Middle frontal gyrus (tissue), 1 donor: ENCODE measurements around the gene UTP4.
"Not testable (repeated sequence)": the region's sequence is repeated elsewhere in the genome, so short reads cannot be mapped to it uniquely, and the experiment has no call there.

Experiments
- DNase-seq: peaks from one replicate; pipeline ENCODE4 v3.0.0-alpha.2; 2015; ENCODE audit warnings: low spot score; ENCODE audit errors: extremely low spot score

The UTP4 gene

DNA sequence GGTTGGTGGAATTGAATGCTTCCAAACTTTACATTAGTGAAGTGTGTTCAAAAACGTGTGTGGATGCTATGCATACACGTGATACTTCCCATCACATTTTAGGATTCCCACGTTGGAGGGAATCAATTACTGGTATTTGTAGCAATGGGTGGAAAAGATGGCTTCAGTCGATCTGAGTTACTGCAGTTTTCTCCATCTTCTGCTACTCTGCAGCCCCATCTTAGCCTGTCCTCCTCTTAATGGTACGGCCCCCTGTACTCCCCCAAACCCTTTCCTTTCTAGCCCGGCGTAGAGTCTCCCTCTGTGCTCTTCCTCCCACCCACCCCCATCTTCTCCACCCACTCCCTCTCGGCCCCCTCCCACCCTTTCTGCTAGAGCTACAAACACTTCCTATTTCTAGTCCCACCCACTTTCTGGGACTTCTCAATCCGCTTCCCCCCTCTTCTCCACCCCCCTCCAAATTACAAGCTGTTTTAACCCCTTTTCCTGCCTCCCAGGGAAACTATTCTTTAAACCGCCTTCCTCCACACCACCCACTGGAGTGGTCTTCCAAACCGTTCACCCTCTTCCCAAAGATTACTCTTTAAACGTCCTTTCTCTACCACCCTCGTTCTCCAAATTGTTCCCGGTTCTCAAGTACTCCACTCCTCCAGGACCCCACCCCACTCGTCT is 1.1 kb upstream of the UTP4 start:
- DNase-seq, result no peak

GRCh38 chr16:69131839-69132423 is 518 bp upstream of the UTP4 start:
- no peak for DNase-seq

- DNase-seq, result no peak
Observed at GRCh38 chr16:69133373-69133954, 1.0 kb downstream of the UTP4 start.

DNA sequence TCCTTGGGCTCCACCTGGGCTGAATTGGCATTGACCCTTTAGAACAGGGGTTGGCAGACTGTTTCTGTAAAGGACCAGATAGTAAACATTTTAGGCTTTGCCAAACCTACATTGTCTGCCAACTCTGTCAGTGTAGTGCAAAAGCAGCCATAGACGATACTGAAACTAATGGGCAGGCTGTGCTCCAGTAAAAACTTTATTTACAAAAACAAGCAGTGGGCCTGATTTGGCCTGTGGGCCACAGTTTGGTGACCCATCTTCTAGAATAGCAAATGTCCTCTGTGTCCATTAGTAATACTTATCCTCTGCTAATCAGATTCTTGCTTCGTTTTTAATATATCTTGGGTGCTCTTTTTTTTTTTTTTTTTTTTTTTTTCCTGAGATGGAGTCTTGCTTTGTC is 6.2 kb downstream of the UTP4 start:
- DNase-seq, result no peak

- DNase-seq, result not testable (repeated sequence)
Observed at GRCh38 chr16:69139464-69139863, 7.0 kb downstream of the UTP4 start.

DNA sequence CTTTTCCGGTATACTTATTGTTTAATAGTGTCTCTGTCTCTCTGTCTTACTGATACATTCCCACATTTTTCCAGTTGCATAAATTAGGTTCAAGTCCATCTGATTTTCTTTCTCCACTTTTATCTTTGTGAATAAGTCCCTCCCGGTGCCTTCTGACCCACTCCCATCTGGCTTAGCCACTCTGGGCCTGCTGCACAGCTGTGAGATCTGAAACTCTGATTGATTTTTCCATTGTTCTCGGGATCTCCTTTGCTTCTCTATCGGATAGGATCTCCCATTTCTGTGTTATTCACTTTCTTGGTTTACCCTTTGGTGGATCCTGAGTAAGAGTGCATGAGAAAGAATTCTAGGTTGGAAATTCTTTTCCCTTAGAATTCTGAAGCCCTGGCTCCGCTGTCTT is 8.6 kb downstream of the UTP4 start:
- no peak for DNase-seq

- no peak for DNase-seq
Observed at GRCh38 chr16:69141936-69142335, 9.5 kb downstream of the UTP4 start.

DNA sequence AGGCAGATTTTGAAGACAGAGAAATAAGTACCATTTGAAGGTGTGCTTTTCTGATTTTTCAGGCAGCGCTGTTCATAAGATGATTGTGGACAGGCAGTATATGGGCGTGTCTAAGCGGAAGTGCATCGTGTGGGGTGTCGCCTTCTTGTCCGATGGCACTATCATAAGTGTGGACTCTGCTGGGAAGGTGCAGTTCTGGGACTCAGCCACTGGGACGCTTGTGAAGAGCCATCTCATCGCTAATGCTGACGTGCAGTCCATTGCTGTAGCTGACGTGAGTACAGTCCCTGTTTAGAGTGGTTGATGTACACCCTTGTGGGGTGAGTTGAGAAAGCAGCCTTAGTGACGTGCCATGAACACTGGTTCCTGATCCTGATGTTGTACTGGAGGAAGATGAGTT is 10.7 kb downstream of the UTP4 start:
- no peak for DNase-seq

DNA sequence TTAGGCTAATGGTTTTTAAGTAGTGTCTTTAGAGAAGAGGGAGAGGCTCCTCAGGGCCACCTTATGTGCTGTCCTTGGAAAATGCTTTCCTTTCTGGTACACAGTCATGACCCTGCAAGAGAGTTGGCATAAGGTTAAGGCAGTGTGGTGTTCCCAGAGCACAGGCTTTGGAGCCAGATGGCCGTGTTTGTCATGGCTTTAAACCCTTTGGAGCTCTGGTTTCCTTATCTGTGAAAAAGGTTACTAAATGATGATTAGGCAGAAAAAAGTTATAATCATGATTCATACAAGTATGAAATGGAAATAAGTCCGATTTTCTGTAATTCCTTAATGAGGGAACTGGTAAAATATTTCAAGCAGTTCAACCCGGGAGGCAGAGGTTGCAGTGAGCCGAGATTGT is 13.2 kb downstream of the UTP4 start:
- no peak for DNase-seq

- not testable (repeated sequence) for DNase-seq
Observed at GRCh38 chr16:69149621-69150020, 17.2 kb downstream of the UTP4 start.

- DNase-seq, result peak; percentile 73
Observed at GRCh38 chr16:69150146-69150865, 17.9 kb downstream of the UTP4 start.

DNA sequence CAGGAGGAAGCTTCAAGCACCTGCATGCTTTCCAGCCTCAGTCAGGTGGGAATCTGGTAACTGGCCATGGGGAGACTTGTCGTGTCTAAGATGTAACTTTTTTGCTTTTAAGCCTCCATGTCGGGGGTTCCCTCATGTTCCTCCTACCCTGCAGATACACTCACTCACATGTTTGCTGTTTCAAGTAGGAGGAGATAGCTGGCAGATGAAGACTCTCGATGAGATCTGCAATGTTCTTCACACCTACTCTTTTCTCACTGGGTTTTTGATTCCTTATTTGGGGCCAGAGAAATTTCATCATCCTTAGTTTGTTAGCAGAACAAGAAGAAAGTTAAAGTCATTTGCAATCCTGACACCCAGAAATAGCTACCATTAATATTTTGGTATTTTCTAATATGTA is 24.7 kb downstream of the UTP4 start:
- DNase-seq, result no peak

DNA sequence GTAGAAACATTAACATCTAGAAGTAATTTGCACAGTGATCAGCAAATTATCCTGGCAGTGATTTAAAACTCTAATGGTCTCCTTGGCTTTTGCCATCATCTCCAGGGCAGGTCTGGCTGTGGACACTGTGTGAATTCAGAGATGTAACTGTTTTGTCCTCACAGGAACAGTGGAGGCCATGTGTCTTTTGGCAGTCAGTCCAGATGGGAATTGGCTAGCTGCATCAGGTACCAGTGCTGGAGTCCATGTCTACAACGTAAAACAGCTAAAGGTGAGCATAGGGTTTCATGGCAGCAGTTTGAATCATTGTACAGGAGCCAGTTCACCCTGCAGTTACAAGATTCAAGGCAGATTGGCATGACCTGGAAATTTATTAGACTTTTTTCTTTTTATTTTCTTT is 27.7 kb downstream of the UTP4 start:
- no peak for DNase-seq

DNA sequence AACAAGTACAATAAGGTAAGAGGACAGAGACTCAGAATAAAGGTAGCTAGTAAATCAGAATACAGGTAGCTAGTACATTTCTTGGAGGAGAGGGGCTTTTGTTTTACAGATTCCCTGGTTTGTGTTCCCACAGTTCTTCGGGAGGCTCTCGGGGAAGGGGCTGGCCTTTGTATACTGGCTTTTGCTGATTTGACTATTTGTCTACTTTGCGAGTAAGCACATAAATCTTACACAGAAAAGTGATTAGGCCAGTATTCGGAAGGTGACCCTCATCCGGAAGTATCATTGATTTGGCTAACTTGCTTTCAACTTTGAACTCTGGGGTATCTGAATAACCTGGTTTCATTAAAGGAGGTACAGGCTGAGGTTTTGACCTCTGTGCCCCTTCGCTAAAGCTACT is 33.1 kb downstream of the UTP4 start:
- DNase-seq, result no peak

DNA sequence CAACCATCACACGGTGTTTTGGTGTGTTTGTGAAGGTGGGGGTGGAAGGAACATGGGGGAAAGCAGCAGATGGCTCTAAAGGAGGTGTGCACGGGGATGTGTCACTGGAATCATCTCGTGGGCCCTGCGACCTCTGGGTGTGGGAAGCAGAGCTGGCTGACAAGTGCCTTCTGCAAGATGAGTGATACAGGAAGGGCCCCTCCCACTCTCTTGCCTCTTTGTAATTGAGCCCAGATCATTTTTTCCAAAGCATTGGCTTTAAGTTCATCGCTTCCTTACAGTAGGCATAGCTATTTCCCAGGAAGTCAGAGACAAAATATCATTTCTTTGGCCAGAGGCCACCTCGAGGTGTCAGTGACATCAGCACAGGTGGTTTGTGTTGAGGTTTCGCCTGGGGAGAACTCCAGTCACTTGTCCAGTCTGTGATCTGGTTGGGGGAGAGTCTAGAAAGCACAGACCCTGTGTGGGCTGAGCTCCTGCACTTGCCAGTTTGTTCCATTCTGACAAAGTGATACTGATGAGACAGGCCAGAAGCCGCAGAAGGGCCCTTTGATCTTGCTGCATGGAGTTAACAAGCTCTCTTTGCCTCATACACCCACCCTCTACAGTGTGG is 33.9 kb downstream of the UTP4 start:
- DNase-seq, result no peak

- DNase-seq, result no peak
Observed at GRCh38 chr16:69166946-69167930, 34.8 kb downstream of the UTP4 start.

DNA sequence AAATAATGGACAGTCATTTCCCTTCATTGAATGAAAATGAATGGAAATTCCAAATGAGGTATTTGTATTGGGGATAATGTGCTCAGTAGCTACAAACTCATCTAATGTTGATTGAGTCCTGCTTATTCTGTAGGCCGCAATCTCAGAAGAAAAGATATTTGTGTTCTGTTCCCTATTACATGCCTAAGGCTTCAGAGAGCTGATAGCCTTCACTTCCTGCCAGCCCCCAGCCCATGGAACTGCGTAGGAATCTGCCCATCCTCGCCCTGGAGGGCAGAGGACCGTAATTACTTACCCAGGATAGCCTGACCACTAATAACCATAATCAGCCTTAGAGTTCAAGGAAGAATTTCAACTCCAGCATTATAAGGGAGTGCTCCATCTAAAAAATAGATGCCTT is 36.6 kb downstream of the UTP4 start:
- no peak for DNase-seq

DNA sequence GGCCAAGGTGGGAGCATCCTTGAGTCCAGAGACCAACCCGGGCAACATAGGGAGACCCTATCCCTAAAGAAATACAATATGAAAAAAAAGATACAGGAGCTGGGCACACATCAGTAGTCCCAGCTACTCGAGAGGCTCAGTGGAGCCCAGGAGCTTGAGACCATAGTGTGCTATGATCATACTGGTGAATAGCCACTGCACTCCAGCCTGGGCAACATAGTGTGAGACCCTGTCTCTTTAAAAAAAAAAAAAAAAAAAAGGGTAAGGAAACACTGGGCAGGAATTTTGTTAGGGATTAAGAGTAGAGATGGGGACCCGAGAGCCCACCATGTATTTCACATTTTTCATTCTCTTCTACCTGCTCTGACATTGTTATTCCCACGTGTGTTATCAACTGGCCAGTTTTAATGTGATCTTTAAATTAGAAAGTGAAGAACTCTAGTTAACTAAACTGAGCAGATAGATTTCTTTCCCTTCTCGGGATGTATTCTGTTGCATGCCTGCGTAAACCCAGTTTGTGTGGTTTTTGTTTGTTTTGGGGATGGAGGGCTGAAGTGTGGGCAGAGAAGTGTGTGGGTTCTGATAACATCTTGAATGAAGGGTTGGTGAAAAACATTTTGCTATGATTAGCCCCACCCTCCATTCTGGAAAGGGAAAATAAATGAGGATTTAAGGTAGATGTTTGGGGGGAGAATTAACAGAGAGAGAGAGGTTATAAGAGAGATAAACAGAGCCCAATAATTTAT is 37.3 kb downstream of the UTP4 start:
- DNase-seq, result no peak

DNA sequence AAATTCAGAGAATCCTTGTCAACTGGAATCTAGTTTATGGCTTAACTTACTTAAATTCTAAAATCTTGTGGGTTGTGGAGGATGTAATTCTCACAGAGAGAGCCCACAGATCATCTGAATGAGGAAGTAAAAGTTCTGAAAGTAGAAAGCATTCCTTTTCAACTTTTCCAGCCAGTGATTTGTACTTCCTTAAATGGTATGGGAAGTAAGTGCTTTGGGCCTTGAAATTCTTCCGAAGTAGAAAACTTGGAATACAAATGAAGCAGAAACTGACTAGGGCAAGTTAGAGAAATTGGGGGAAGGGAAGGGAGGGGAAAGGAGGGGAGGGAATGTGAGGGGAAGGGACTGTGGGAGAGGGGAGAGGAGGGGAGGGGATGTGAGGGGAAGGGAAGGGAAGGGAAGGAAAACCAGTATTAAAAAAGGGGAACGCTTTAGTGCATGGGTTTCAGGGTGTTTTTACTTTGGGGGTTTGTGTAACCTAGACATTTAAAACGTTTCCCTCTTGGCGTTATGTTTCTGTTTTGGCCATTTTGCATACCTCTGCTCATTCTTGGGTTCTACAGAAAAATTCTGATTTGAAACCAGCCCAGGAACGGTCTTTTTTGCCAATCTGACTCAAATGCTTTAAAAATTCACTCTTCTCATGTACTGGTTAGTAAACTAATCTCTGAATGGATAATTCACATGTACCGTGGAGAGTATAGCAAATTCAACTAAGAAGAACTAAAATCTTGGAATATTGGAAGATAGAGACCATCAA is 39.1 kb downstream of the UTP4 start:
- DNase-seq, result no peak
